Motor neuron (in vitro differentiated cells): ENCODE measurements around the gene USP31. TPM values are rescaled to one million over a fixed set of nuclear protein-coding genes. Genes with fewer than 3 reads are reported as not detected.

ENCODE experiments used
- ATAC-seq, 8 experiments: fragments of 200-7000 bp; cut with Tn5 transposase; replicated peaks in 6 of 8; 2 replicates each; pipeline ENCODE4 v1.8.0; 2021; ENCODE audit warnings: mild to moderate bottlenecking in 8 of 8, moderate library complexity in 8 of 8
- H3K27ac ChIP-seq, 2 donors: fragments of 250-450 bp; sonication (Bioruptor Pico); 2 replicates each; pipeline ENCODE4 v1.9.0; 2021; ENCODE audit warnings: antibody characterized with exemption in 2 of 2, mild to moderate bottlenecking in 2 of 2, moderate library complexity in 1 of 2
- H3K4me1 ChIP-seq, 2 donors: fragments of 250-450 bp; sonication (Bioruptor Pico); replicated peaks in 1 of 2; 2 replicates each; pipeline ENCODE4 v1.6.1; 2021; ENCODE audit warnings: antibody characterized with exemption in 2 of 2, mild to moderate bottlenecking in 2 of 2, moderate library complexity in 1 of 2
- H3K4me3 ChIP-seq, 5 donors: fragments of 250-450 bp; sonication (Bioruptor Pico); 2 replicates each; pipeline ENCODE4 v1.9.0; 2021; ENCODE audit warnings: antibody characterized with exemption in 5 of 5, mild to moderate bottlenecking in 5 of 5, moderate library complexity in 4 of 5
- whole genome bisulfite sequencing, 10 experiments: fragments of 450-650 bp; shearing (Covaris generic); methylation state at CpG; one replicate each; pipeline ENCODE4 v1.0.0; 2022; 5-methylcytosine and 5-hydroxymethylcytosine counted together
- in situ Hi-C, 9 experiments: fragments of 400-800 bp; cut with MboI; loops; one replicate each; pipeline ENCODE4 v1.15.0; 2021; ENCODE audit warnings: low sequenced_read_pairs in 9 of 9, low pct_unique_long_range_greater_than_20kb in 2 of 9; ENCODE audit not compliant: unreplicated experiment in 9 of 9
- total RNA-seq, 8 experiments: library from RNA; unstranded; fragments of 300-600 nt; gene quantifications; 2 replicates each; pipeline versions ENCODE4 v1.2.3 to v1.2.4, GENCODE V29; 2022

The USP31 gene
- total RNA-seq, 8 experiments from 2014 or later, result 4.9 to 11.8 (median 9.5) TPM

GRCh38 chr16:23058576-23058975, 90.7 kb downstream of the USP31 start:
- WGBS, 10 experiments, result 10 to 73% (median 32%) methylated on average over 2 to 4 of the region's 4 CpGs; no CpG with 5 or more reads in 4 of the 10 experiments
- Histone ChIP-seq H3K4me1 (peaks cover 3% of the 10 kb centered on the region in 2 donors), H3K4me3 (no peak overlapping the region), H3K27ac (no peak overlapping the region)
- peak in 2 of 8 experiments; percentile 24 to 41 for ATAC-seq
- in situ Hi-C loops, result no loop called here

DNA sequence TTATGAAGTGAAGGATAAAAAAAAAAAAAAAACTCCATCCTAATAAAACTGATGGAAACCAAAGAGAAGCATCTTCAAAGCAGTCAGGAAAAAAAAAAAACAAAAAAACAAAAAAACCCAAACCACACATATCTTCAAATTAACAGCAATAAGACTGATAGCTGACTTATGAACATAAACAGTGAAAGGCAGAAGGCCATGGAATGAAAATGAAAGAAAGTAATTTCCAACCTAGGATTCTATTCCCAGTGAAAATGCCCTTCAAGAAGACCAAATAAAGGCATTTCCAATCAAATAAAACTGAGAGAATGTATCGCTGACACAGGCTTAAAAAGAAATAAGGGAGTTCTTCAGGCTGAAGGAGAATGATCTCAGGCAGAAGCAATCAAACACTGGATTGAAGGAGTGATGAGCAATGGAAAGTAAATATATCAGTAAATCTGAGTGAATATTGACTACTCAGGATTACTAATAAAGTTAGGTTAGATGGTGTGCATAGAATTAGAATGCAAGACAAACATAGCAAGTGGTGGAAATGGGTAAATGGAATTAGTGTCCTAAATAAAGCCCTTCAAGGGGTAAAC, 92.1 kb downstream of the USP31 start:
- WGBS, 10 experiments, result 11 to 100% (median 90%) methylated on average over 1 of the region's 1 CpG; no CpG with 5 or more reads in 1 of the 10 experiments
- in situ Hi-C loops, result no loop called here
- H3K4me3 ChIP-seq, result no peak overlapping the region
- ATAC-seq, result no peak
- H3K4me1 ChIP-seq, result peaks cover 3 to 8% of the 10 kb centered on the region in 2 donors
- no peak overlapping the region for H3K27ac ChIP-seq

DNA sequence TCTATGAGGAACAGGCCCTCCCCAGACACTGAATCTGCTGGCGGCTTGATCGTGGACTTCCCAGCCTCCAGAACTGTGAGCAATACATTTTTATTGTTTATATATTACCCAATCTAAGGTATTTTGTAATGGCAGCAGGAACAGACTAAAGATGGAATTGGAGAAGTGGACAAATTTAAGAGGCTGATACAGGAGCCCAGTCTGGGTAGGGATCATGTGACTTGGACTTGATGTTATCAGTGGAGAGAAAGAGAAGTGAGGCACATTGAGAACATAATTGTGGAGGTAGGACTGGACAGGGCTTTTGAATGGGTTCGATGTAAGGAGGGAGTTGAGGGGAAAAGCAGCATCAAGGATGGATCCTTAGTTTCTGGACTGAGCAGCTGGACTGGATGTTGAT, 93.8 kb downstream of the USP31 start:
- H3K4me3 ChIP-seq, result no peak overlapping the region
- 14 to 100% (median 90%) methylated on average over 1 to 3 of the region's 3 CpGs; no CpG with 5 or more reads in 3 of the 10 experiments for WGBS, 10 experiments
- no peak for ATAC-seq
- no peak overlapping the region for H3K27ac ChIP-seq
- H3K4me1 ChIP-seq, result peaks cover 8 to 11% of the 10 kb centered on the region in 2 donors
- in situ Hi-C loops, result no loop called here

DNA sequence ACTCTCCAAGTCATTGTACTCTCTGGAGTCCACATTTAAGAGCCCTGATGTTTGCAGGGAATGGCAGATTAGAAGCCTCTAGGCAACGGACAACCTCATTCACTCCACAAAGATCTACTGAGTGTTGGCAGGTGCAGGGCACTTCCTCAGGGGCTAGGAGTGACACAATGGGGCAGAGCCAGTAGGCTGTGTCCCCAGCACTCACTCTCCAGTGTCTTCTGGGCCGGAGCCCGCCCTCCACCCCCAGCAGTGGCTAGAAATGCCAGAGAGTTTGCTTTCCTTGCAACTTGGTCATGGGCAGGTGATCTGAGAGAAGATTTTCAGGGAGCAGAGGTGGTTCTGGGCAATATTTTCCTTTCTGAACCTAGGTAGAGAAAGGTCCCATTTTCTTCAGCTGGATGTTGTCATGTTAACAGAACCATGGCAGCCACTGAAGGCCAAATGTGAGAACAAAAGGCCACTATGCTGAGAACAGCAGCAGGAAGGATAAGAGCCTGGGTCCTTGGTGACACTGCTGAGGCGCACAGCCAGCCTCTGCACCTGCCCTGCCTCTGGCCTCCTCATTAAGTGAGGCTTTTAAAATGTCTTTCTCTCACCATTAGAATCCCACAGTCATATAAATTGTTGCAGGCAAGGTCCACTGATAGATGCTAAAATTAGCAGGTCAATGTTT, 96.2 kb downstream of the USP31 start:
- in situ Hi-C loops, result no loop called here
- Histone ChIP-seq H3K4me1 (peaks cover 5 to 9% of the 10 kb centered on the region in 2 donors), H3K27ac (no peak overlapping the region), H3K4me3 (no peak overlapping the region)
- no peak for ATAC-seq
- WGBS, 10 experiments, result 0 to 81% (median 75%) methylated on average over 1 to 3 of the region's 4 CpGs; no CpG with 5 or more reads in 5 of the 10 experiments

- peak in 2 of 8 experiments; percentile 36 to 43 for ATAC-seq
- no peak overlapping the region for H3K27ac ChIP-seq
- H3K4me3 ChIP-seq, result no peak overlapping the region
- in situ Hi-C loops, result no loop called here
- peaks cover 5 to 9% of the 10 kb centered on the region in 2 donors for H3K4me1 ChIP-seq
- 54 to 89% (median 72%) methylated on average over 3 to 9 of the region's 13 CpGs; no CpG with 5 or more reads in 1 of the 10 experiments for WGBS, 10 experiments
Observed at GRCh38 chr16:23052221-23052620, 97.0 kb downstream of the USP31 start.

- 7 to 78% (median 27%) methylated on average over 1 to 6 of the region's 8 CpGs; no CpG with 5 or more reads in 1 of the 10 experiments for whole genome bisulfite sequencing, 10 experiments
- Histone ChIP-seq H3K4me1 (peaks cover 5 to 9% of the 10 kb centered on the region in 2 donors), H3K4me3 (no peak overlapping the region), H3K27ac (no peak overlapping the region)
- peak in 3 of 8 experiments; percentile 12 to 72 (median 68) for ATAC-seq
- in situ Hi-C loops, result no loop called here
Observed at GRCh38 chr16:23051587-23051986, 97.7 kb downstream of the USP31 start.

DNA sequence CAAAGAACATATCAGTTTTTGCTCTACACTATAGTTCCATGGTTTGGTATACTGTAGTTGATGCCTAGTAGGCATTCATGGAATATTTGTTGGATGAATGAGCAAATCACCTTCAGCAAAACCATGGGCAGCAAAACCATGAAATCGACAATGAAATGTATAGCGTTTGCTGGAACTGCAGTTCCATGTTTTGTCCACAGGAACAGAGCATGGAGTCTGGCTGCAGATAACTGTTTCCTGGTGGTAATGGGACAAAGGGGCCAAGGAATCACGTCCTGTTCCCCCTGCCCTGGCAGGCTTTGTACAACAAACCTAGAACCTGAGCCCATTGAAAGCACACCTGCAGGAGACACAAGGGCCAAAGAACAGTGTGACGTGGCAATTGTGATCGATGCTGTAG, 101.1 kb downstream of the USP31 start:
- WGBS, 10 experiments, result 20 to 94% (median 73%) methylated on average over 1 to 5 of the region's 5 CpGs; no CpG with 5 or more reads in 3 of the 10 experiments
- no peak for ATAC-seq
- Histone ChIP-seq H3K4me3 (no peak overlapping the region), H3K27ac (no peak overlapping the region), H3K4me1 (peaks cover 5 to 9% of the 10 kb centered on the region in 2 donors)
- in situ Hi-C loops, result loop anchor here in 1 of 9 experiments (25.0 kb wide), 1 partner anchor 111 kb away; no protein-coding TSS in a partner anchor

DNA sequence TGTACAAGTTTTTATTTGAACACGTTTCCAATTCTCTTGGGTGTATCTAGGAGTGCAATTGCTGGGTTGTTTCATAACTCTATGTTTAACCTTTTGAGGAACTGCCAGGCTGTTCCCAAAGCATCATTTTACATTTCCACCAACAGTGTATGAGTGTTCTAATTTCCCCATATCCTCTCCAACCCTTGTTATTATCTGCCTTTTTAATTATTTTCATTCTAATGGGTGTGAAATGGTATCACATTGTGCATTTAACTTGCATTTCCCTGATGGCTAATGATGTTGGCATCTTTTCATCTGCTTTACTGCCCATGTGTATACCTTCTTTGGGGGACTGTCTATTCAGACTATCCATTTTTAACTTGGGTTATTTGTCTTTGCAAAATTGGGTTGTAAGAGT, 104.2 kb downstream of the USP31 start:
- no peak for ATAC-seq
- in situ Hi-C loops, result loop anchor here in 1 of 9 experiments (25.0 kb wide), 1 partner anchor 108 kb away; no protein-coding TSS in a partner anchor
- Histone ChIP-seq H3K27ac (no peak overlapping the region), H3K4me1 (no peaks in the 10 kb centered on the region), H3K4me3 (no peak overlapping the region)
- WGBS, 10 experiments, result 0 to 62% (median 40%) methylated on average over 1 of the region's 1 CpG; no CpG with 5 or more reads in 3 of the 10 experiments

DNA sequence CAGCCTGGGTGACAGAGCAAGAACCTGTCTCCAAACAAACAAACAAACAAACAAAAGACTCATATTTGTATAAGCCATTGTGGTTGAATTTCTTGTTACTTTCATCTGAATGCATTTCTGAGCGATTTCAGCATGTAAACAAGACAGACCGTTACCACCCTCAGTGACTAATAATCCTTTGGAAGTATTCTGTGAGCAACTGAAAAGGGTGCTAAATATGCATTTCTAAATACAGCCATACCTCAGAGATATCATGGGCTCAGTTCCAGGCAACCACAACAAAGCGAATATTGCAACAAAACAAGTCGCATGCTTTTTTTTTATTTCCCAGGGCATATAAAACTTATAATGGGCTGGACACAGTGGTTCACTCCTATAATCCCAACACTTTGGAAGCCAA, 109.0 kb downstream of the USP31 start:
- ATAC-seq, result peak in 2 of 8 experiments; percentile 94 to 97
- in situ Hi-C loops, result loop anchor here in 1 of 9 experiments (25.0 kb wide), 1 partner anchor 103 kb away; no protein-coding TSS in a partner anchor
- Histone ChIP-seq H3K4me3 (no peak overlapping the region), H3K27ac (no peak overlapping the region), H3K4me1 (no peaks in the 10 kb centered on the region)
- WGBS, 10 experiments, result 18 to 100% (median 85%) methylated on average over 2 to 4 of the region's 4 CpGs; no CpG with 5 or more reads in 3 of the 10 experiments

DNA sequence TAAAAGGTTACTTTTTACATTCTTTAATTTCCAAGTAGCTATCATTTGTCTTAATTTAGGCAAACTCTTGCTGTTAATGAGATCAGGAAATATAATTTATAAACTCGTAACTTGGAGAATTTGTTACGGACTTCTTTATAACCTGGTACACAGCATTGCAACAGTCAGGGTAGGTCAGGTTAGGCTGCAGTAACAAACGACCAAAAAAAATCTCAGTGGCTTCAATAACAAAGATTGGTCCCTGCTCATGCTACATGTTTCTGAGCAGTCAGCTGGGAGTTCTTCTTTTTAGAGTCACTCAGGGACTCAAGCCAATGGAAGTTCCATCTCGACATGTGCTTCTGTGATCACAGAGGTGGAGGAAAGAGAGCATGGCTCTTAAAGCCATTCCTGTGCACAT, 110.1 kb downstream of the USP31 start:
- in situ Hi-C loops, result loop anchor here in 1 of 9 experiments (25.0 kb wide), 1 partner anchor 102 kb away; no protein-coding TSS in a partner anchor
- Histone ChIP-seq H3K4me1 (no peaks in the 10 kb centered on the region), H3K4me3 (no peak overlapping the region), H3K27ac (no peak overlapping the region)
- no peak for ATAC-seq
- WGBS, 10 experiments, result 23 to 100% (median 74%) methylated on average over 1 to 4 of the region's 4 CpGs

DNA sequence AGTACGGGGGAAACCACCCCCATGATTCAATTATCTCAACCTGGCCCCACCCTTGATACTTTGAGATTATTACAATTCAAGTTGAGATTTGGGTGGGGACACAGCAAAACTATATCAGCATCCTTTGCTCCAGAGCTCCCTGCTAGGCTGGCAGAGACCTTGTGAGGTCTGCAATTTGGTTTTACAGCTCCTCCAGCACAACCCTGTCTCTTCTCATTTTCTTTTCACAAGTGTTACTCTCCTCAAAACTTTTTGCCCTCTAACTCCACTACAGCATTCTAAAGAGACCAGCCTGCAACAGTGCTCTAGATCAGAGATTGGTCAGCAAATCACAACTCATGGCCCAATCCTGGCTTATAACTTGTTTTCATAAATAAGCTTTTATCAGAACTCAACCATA, 114.0 kb downstream of the USP31 start:
- H3K4me1 ChIP-seq, result peaks cover 5 to 7% of the 10 kb centered on the region in 2 donors
- no peak for ATAC-seq
- in situ Hi-C loops, result loop anchor here in 1 of 9 experiments (25.0 kb wide), 1 partner anchor 98 kb away; no protein-coding TSS in a partner anchor
- H3K4me3 ChIP-seq, result no peak overlapping the region
- H3K27ac ChIP-seq, result no peak overlapping the region
- WGBS, 10 experiments, result 0 to 33% (median 0%) methylated on average over 1 of the region's 1 CpG; no CpG with 5 or more reads in 5 of the 10 experiments

- no peak for ATAC-seq
- WGBS, 10 experiments, result 14 to 100% (median 53%) methylated on average over 2 to 5 of the region's 6 CpGs; no CpG with 5 or more reads in 4 of the 10 experiments
- in situ Hi-C loops, result loop anchor here in 1 of 9 experiments (25.0 kb wide), 1 partner anchor 94 kb away; no protein-coding TSS in a partner anchor
- Histone ChIP-seq H3K27ac (no peak overlapping the region), H3K4me3 (no peak overlapping the region), H3K4me1 (peaks cover 10 to 16% of the 10 kb centered on the region in 2 donors)
Observed at GRCh38 chr16:23031508-23032098, 117.6 kb downstream of the USP31 start.
